ENCODE measurements around the gene PIK3C2G. TPM values are rescaled to one million over a fixed set of nuclear protein-coding genes. Genes with fewer than 3 reads are reported as not detected.

PIK3C2G gene
- total RNA-seq, 1 donor from 2014 or later = not detected

- H3K36me3 ChIP-seq = no peaks in the 10 kb centered on the region
- Mint-ChIP-seq H3K36me3 (no peaks in the 10 kb centered on the region), H3K4me3 (no peak overlapping the region), H3K9me3 (no peaks in the 10 kb centered on the region), H3K4me1 (peaks cover 16% of the 10 kb centered on the region), H3K27ac (no peak overlapping the region), H3K27me3 (ENCODE audit: insufficient read depth, low read depth) (no peaks in the 10 kb centered on the region)
- no peak overlapping the region for H3K4me3 ChIP-seq
- no peak overlapping the region for H3K4me2 ChIP-seq
- peak overlapping the region; percentile 88 for H2AFZ ChIP-seq (replicated peaks)
- no peaks in the 10 kb centered on the region for H4K20me1 ChIP-seq (ENCODE audit: low read depth)
- H3K79me2 ChIP-seq (ENCODE audit: low read depth) = no peaks in the 10 kb centered on the region
- no peak overlapping the region for H3K9ac ChIP-seq
- H3K27ac ChIP-seq = no peak overlapping the region
- H3F3A ChIP-seq (ENCODE audit: low read depth) = peaks cover 9% of the 10 kb centered on the region
- no peaks in the 10 kb centered on the region for H3K9me3 ChIP-seq (ENCODE audit: low read depth)
- H3K27me3 ChIP-seq = no peaks in the 10 kb centered on the region
- H3K4me1 ChIP-seq = peaks cover 31% of the 10 kb centered on the region
- no peak for TF ChIP-seq EZH2 (IDR thresholded peaks at IDR 0.05)
- TF ChIP-seq EZH2phosphoT487 (IDR thresholded peaks at IDR 0.05) = no peak
- no peak for TF ChIP-seq CTCF (IDR thresholded peaks at IDR 0.05)
- DNase-seq (ENCODE audit: low spot score) = no peak
Measured at GRCh38 chr12:18676996-18677588, 415.8 kb downstream of the PIK3C2G start.

- no peak for TF ChIP-seq CTCF (IDR thresholded peaks at IDR 0.05)
- TF ChIP-seq EZH2phosphoT487 (IDR thresholded peaks at IDR 0.05) = peak; percentile 71
- TF ChIP-seq EZH2 (IDR thresholded peaks at IDR 0.05) = no peak
- no peaks in the 10 kb centered on the region for H3K27me3 Mint-ChIP-seq (ENCODE audit: insufficient read depth, low read depth)
Measured at GRCh38 chr12:18681818-18682217, 420.5 kb downstream of the PIK3C2G start.

GRCh38 chr12:18683327-18684013, 422.2 kb downstream of the PIK3C2G start:
- Mint-ChIP-seq H3K27ac (peak overlapping the region; percentile 48), H3K27me3 (ENCODE audit: insufficient read depth, low read depth) (no peaks in the 10 kb centered on the region), H3K9me3 (peaks cover 2% of the 10 kb centered on the region), H3K36me3 (no peaks in the 10 kb centered on the region), H3K4me1 (peaks cover 35% of the 10 kb centered on the region), H3K4me3 (no peak overlapping the region)
- H3K27ac ChIP-seq = no peak overlapping the region
- H3K4me2 ChIP-seq = peak overlapping the region; percentile 61
- no peak overlapping the region for H3K9ac ChIP-seq
- DNase-seq (ENCODE audit: low spot score) = no peak
- H3K36me3 ChIP-seq = no peaks in the 10 kb centered on the region
- no peaks in the 10 kb centered on the region for H3K27me3 ChIP-seq
- TF ChIP-seq EZH2phosphoT487 (IDR thresholded peaks at IDR 0.05) (no peak), EZH2 (IDR thresholded peaks at IDR 0.05) (no peak), CTCF (IDR thresholded peaks at IDR 0.05) (no peak)
- peaks cover 33% of the 10 kb centered on the region for H3K4me1 ChIP-seq
- H3K4me3 ChIP-seq = no peak overlapping the region
- H3K79me2 ChIP-seq (ENCODE audit: low read depth) = no peaks in the 10 kb centered on the region
- H4K20me1 ChIP-seq (ENCODE audit: low read depth) = no peaks in the 10 kb centered on the region
- H3F3A ChIP-seq (ENCODE audit: low read depth) = peaks cover 15% of the 10 kb centered on the region
- no peak overlapping the region for H2AFZ ChIP-seq (replicated peaks)
- H3K9me3 ChIP-seq (ENCODE audit: low read depth) = no peaks in the 10 kb centered on the region

More at GRCh38 chr12:18681818-18682217, 420.5 kb downstream of the PIK3C2G start:
- Histone ChIP-seq H3K79me2 (ENCODE audit: low read depth) (no peaks in the 10 kb centered on the region), H2AFZ (replicated peaks) (no peak overlapping the region), H4K20me1 (ENCODE audit: low read depth) (no peaks in the 10 kb centered on the region), H3K9me3 (ENCODE audit: low read depth) (no peaks in the 10 kb centered on the region), H3K4me1 (peaks cover 45% of the 10 kb centered on the region), H3K4me3 (peak overlapping the region; percentile 17), H3K27me3 (no peaks in the 10 kb centered on the region), H3K27ac (peak overlapping the region; percentile 61), H3K4me2 (peak overlapping the region; percentile 61), H3F3A (ENCODE audit: low read depth) (peaks cover 15% of the 10 kb centered on the region), H3K9ac (no peak overlapping the region), H3K36me3 (no peaks in the 10 kb centered on the region)
- H3K4me1 Mint-ChIP-seq = peaks cover 41% of the 10 kb centered on the region
- H3K36me3 Mint-ChIP-seq = no peaks in the 10 kb centered on the region
- peaks cover 2% of the 10 kb centered on the region for H3K9me3 Mint-ChIP-seq
- peak overlapping the region; percentile 35 for H3K27ac Mint-ChIP-seq
- H3K4me3 Mint-ChIP-seq = no peak overlapping the region
- peak; percentile 82 for DNase-seq (ENCODE audit: low spot score)
